ENCODE data around the gene UCP1. TPM values are rescaled to one million over a fixed set of nuclear protein-coding genes. Genes with fewer than 3 reads are reported as not detected.
"Not testable (repeated sequence)": the region's sequence is repeated elsewhere in the genome, so short reads cannot be mapped to it uniquely, and the experiment has no call there.

UCP1 gene
- total RNA-seq, 1 donor from 2014 or later = not detected

DNA sequence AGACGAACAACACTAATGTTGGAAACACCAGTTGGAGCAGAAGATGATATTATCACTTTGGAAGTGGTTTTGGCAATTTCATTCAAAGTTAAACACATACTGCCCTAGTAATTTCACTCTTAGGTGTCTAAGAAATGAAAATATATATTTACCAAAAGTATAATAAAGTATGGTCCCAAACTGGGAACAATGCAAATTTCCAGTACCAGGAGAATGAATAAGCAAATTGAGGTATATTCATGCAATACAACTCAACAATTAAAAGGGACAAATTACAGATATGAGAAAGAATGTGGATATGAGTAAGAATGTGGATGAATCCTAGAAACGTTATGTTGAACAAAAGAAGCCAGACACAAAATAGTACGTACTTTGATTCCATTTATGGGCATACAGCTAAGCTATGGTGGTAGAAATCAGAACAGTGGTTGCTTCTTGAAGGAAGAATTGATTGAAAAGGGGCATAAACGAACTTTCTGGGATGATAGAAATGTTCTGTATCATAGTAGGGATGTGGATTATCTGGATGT lies 34.7 kb downstream of the UCP1 start:
- no peak for DNase-seq (ENCODE audit: low spot score)

DNA sequence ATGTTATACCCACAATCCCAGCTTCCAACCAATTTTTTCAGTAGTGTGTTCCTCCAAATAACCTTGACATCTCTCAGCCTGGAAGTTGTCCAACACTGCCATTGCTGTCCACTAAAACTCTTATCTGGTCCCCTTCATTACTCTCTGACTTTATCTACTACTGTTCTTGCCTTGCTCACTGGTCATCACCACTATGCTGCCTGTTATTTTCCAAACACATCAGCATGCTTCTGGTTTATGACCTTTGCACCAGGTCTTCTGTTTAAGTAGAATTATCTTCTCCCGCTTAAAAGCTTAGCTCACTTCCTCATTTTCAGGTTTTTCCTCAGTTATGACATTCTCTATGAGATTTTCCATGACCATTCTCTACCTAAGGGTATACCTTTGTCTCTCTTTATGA lies 39.3 kb downstream of the UCP1 start:
- no peak for DNase-seq (ENCODE audit: low spot score)

DNA sequence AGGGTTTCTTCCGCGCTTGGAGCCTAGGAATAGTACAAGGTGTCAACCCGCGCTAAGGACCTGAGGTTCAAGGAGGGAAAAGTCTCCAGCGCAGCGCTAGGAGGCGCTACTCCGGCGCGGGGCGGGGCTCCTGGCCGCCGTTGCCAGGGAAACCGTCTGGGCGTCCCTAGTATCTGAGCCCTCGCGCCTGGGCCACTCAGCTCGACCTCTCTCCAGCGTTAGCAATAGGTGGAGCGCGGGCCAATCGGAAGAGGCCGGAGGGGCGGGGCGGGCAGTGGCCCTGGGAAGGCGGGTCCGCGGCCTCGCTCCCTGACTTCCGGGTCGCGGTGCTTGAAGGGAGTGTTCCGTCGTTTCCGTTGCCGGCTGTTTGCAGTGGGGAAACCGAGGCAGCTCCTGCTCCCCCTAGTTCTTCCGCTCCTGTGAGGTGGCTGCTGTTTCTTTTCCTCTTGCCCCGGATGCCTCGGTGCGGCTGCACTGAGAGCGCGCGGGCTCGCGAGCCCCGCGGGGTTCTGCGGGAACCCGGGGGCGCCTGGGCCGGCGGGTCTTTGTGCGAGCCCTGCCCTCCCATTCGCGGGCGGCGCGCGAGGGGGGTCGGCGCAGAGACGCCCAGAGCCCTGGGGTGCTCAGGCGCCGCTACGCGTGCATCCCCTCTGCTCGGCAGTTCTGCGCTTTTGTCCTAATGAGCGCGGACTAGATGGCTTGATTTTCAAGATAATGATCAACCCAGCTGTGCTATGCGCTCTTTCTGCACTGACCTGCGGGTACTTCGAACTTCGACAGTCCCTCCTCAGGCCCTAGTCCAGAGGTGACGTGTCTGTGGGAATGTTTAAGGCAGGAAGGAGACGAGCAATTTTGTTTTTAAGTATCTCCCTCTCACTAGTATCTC lies 44.7 kb downstream of the UCP1 start, which contains the start of gene ELMOD2:
Gene ELMOD2, plus strand, starts transcription at position 312 of the 886 bp plus-strand sequence. CDS start 1,261 bp downstream, outside the sequence.
- peak; percentile 100 for DNase-seq (ENCODE audit: low spot score)

DNA sequence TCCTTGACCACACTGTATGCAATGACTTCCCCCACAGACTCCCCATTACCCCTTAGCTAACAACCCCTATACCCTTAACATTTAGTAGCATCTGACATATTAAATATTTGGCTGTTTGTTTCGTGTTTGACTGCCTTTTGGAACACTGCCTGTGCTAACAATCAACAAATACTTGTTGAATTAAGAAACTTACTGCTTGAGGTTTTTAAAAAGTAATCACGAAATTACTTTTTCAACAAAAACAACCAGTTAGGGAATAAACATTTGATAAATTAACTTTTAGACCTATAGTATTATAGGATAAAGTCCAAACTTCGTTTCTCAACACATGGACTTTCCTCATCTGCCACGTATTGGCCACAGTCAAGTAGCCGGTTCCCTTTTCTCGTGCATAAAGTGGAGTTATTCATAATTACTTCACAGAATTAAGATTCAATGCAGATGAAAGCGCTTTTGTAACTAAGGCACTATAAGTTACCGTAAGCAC lies 45.3 kb downstream of the UCP1 start:
- no peak for DNase-seq (ENCODE audit: low spot score)

DNA sequence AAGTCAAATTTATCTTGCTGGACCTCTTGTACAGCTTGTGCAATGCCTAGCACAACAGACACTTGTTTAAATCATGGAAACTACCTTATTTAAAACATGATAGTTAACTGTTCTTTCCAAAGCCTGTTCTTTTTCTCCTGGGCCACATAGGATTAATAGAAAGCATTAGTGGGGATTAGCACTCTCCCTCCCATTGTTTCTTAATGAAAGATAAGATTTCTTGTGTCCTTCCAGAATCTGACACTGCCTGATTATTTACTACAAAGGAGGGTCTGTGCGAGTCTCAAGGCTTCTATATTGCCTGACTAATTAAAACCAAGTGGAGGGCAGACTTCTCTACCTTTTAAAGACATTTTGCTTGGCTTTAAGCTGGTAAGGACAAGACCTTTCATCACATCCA lies 53.3 kb downstream of the UCP1 start:
- no peak for DNase-seq (ENCODE audit: low spot score)

DNA sequence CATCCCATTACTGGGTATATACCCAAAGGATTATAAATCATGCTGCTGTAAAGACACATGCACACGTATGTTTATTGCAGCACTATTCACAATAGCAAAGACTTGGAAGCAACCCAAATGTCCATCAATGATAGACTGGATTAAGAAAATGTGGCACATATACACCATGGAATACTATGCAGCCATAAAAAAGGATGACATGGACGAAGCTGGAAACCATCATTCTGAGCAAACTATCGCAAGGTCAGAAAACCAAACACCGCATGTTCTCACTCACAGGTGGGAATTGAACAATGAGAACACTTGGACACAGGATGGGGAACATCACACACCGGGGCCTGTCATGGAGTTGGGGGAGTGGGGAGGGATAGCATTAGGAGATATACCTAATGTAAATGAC lies 55.0 kb downstream of the UCP1 start:
- DNase-seq (ENCODE audit: low spot score) = not testable (repeated sequence)

Other genes starting within 250 kb of the UCP1 start
- 38.1 TPM for gene SCOC, start 195.3 kb downstream of the UCP1 start, total RNA-seq
- not detected for gene CLGN, start 141.3 kb downstream of the UCP1 start, total RNA-seq
- gene MGAT4D, start 70.7 kb downstream of the UCP1 start, total RNA-seq = not detected
- gene ELMOD2, start 44.8 kb downstream of the UCP1 start, total RNA-seq = 18.7 TPM
- gene TBC1D9, start 187.4 kb upstream of the UCP1 start, total RNA-seq = 55.5 TPM

All from mesenteric fat pad (tissue), 1 donor.